Measurements from ENCODE around the gene MYO1E.
A peak's percentile ranks its signal among the peaks of the same experiment; 100 is the strongest.
"Not testable (repeated sequence)": the region's sequence is repeated elsewhere in the genome, so short reads cannot be mapped to it uniquely, and the experiment has no call there.

The MYO1E gene

GRCh38 chr15:59158701-59159034 is 214.0 kb downstream of the MYO1E start:
- DNase-seq: no peak

GRCh38 chr15:59157840-59158700 is 214.6 kb downstream of the MYO1E start:
- no peak for DNase-seq

- DNase-seq: no peak
Observed at GRCh38 chr15:59157396-59157795, 215.3 kb downstream of the MYO1E start.

GRCh38 chr15:59155431-59155830 is 217.2 kb downstream of the MYO1E start:
- no peak for DNase-seq

GRCh38 chr15:59154243-59154642 is 218.4 kb downstream of the MYO1E start:
- DNase-seq: no peak

- DNase-seq: no peak
Observed at GRCh38 chr15:59153466-59153865, 219.2 kb downstream of the MYO1E start.

GRCh38 chr15:59152694-59153450 is 219.8 kb downstream of the MYO1E start:
- DNase-seq: no peak

GRCh38 chr15:59150185-59150584 is 222.5 kb downstream of the MYO1E start:
- no peak for DNase-seq

- DNase-seq: no peak
Observed at GRCh38 chr15:59148153-59148833, 224.4 kb downstream of the MYO1E start.

GRCh38 chr15:59147666-59148065 is 225.0 kb downstream of the MYO1E start:
- no peak for DNase-seq

GRCh38 chr15:59144594-59144993 is 228.1 kb downstream of the MYO1E start:
- DNase-seq: not testable (repeated sequence)

- DNase-seq: no peak
Observed at GRCh38 chr15:59143281-59143680, 229.4 kb downstream of the MYO1E start.

- no peak for DNase-seq
Observed at GRCh38 chr15:59140422-59141226, 232.0 kb downstream of the MYO1E start.

GRCh38 chr15:59138243-59138642 is 234.4 kb downstream of the MYO1E start:
- DNase-seq: peak; percentile 34 to 46

- no peak for DNase-seq
Observed at GRCh38 chr15:59137566-59137965, 235.1 kb downstream of the MYO1E start.

- no peak for DNase-seq
Observed at GRCh38 chr15:59133929-59134427, 238.7 kb downstream of the MYO1E start.

GRCh38 chr15:59131969-59132562 is 240.6 kb downstream of the MYO1E start:
- DNase-seq: no peak

GRCh38 chr15:59131456-59131855 is 241.2 kb downstream of the MYO1E start:
- DNase-seq: no peak

- not testable (repeated sequence) for DNase-seq
Observed at GRCh38 chr15:59127255-59127654, 245.4 kb downstream of the MYO1E start.

GRCh38 chr15:59125683-59126082 is 247.0 kb downstream of the MYO1E start:
- DNase-seq: not testable (repeated sequence)

- DNase-seq: no peak
Observed at GRCh38 chr15:59124261-59124660, 248.4 kb downstream of the MYO1E start.

- no peak for DNase-seq
Observed at GRCh38 chr15:59120937-59121336, 251.7 kb downstream of the MYO1E start.

All from stimulated activated CD4-positive, alpha-beta T cell treated with anti-CD3 and anti-CD28 coated beads, Interleukin-2, amount 100 ng/mL, for 48 hours (primary cell).